ENCODE results near the gene STH.

The STH gene

GRCh38 chr17:45968732-45969131 lies 30.3 kb upstream of the STH start:
- DNase-seq = no peak

- no peak for DNase-seq
Measured at GRCh38 chr17:45969726-45970125, 29.3 kb upstream of the STH start.

GRCh38 chr17:45970659-45971058 lies 28.4 kb upstream of the STH start:
- DNase-seq = no peak

GRCh38 chr17:45971698-45972141 lies 27.3 kb upstream of the STH start:
- DNase-seq = no peak

GRCh38 chr17:45972531-45972930 lies 26.5 kb upstream of the STH start:
- DNase-seq = no peak

GRCh38 chr17:45973099-45973780 lies 25.8 kb upstream of the STH start:
- DNase-seq = no peak

- DNase-seq = no peak
Measured at GRCh38 chr17:45973946-45974859, 24.8 kb upstream of the STH start.

GRCh38 chr17:45974916-45975630 lies 24.0 kb upstream of the STH start:
- peak; percentile 2 for DNase-seq

- no peak for DNase-seq
Measured at GRCh38 chr17:45975640-45976295, 23.3 kb upstream of the STH start.

GRCh38 chr17:45976391-45976754 lies 22.7 kb upstream of the STH start:
- DNase-seq = no peak

GRCh38 chr17:45976755-45977505 lies 22.1 kb upstream of the STH start:
- DNase-seq = no peak

- DNase-seq = no peak
Measured at GRCh38 chr17:45977506-45977824, 21.6 kb upstream of the STH start.

- DNase-seq = no peak
Measured at GRCh38 chr17:45977976-45978626, 20.9 kb upstream of the STH start.

- no peak for DNase-seq
Measured at GRCh38 chr17:45979137-45979536, 19.9 kb upstream of the STH start.

- no peak for DNase-seq
Measured at GRCh38 chr17:45980855-45981254, 18.2 kb upstream of the STH start.

- no peak for DNase-seq
Measured at GRCh38 chr17:45981306-45981705, 17.7 kb upstream of the STH start.

- no peak for DNase-seq
Measured at GRCh38 chr17:45982791-45983613, 16.0 kb upstream of the STH start.

- no peak for DNase-seq
Measured at GRCh38 chr17:45983614-45984310, 15.3 kb upstream of the STH start.

GRCh38 chr17:45984368-45984767 lies 14.7 kb upstream of the STH start:
- no peak for DNase-seq

- DNase-seq = no peak
Measured at GRCh38 chr17:45985447-45985846, 13.6 kb upstream of the STH start.

All from MV-4-11 (cell line).